GM21576 (cell line): ENCODE measurements around the gene MRPS35.

ENCODE experiments used
- ATAC-seq: cut with Tn5 transposase; IDR thresholded peaks from one replicate; pipeline ENCODE4 v1.9.1; 2021; ENCODE audit warnings: mild to moderate bottlenecking, moderate library complexity; ENCODE audit not compliant: unreplicated experiment

The MRPS35 gene

GRCh38 chr12:27805238-27805637 lies 94.6 kb downstream of the MRPS35 start:
- no peak for ATAC-seq
